Measurements from ENCODE around the gene COX7B2. TPM values are rescaled to one million over a fixed set of nuclear protein-coding genes. Genes with fewer than 3 reads are reported as not detected.

Gene COX7B2
- total RNA-seq, 1 experiment from 2014 or later = 4.7 TPM

- ChIA-PET POLR2A (ENCODE audit: unreplicated experiment) (no interaction called here), CTCF (no interaction called here)
- no peaks in the 10 kb centered on the region for H3K9me3 ChIP-seq (ENCODE audit: low read length)
- H3K27ac ChIP-seq (ENCODE audit: low read length) = no peak overlapping the region
- no peak overlapping the region for H3K4me2 ChIP-seq (ENCODE audit: low read length)
- no peaks in the 10 kb centered on the region for H3K36me3 ChIP-seq (ENCODE audit: low read depth, low read length)
- H2AFZ ChIP-seq (ENCODE audit: low read length) = no peak overlapping the region
- H3K4me3 ChIP-seq (ENCODE audit: low read length) = no peak overlapping the region
- no peaks in the 10 kb centered on the region for H3K79me2 ChIP-seq (ENCODE audit: low read length)
- ATAC-seq = no peak
- DNase-seq = no peak
- no peaks in the 10 kb centered on the region for H3K4me1 ChIP-seq (ENCODE audit: insufficient read depth, low read length)
- no peaks in the 10 kb centered on the region for H3K27me3 ChIP-seq (ENCODE audit: low read length)
- H3F3A ChIP-seq (ENCODE audit: low read length, unreplicated experiment) = no peaks in the 10 kb centered on the region
- H4K20me1 ChIP-seq (ENCODE audit: low read length) = no peaks in the 10 kb centered on the region
- no peak overlapping the region for H3K9ac ChIP-seq (ENCODE audit: low read length)
- TF ChIP-seq EZH2 (IDR thresholded peaks at IDR 0.05; ENCODE audit: low read length, unreplicated experiment) = no peak
- TF ChIP-seq CTCF (conservative IDR thresholded peaks at IDR 0.05; ENCODE audit: low read depth, low read length) = no peak
- TF ChIP-seq EZH2phosphoT487 (IDR thresholded peaks at IDR 0.05; ENCODE audit: borderline replicate concordance, low read length) = no peak
- no TSS peak for BruUV-seq (replicated peaks)
- intact Hi-C loops (cut with micrococcal nuclease) = no loop called here
- H3K9me2 ChIP-seq (replicated peaks; ENCODE audit: low read length) = no peaks in the 10 kb centered on the region
Observed at GRCh38 chr4:46804781-46805413, 104.1 kb downstream of the COX7B2 start.

GRCh38 chr4:46793036-46793435, 116.0 kb downstream of the COX7B2 start:
- Histone ChIP-seq H3K4me1 (ENCODE audit: insufficient read depth, low read length) (no peaks in the 10 kb centered on the region), H2AFZ (ENCODE audit: low read length) (no peak overlapping the region), H3K36me3 (ENCODE audit: low read depth, low read length) (no peaks in the 10 kb centered on the region), H3K9me3 (ENCODE audit: low read length) (no peaks in the 10 kb centered on the region), H3K27ac (ENCODE audit: low read length) (no peak overlapping the region), H3K9ac (ENCODE audit: low read length) (no peak overlapping the region), H3K27me3 (ENCODE audit: low read length) (no peaks in the 10 kb centered on the region), H4K20me1 (ENCODE audit: low read length) (no peaks in the 10 kb centered on the region), H3K9me2 (replicated peaks; ENCODE audit: low read length) (no peaks in the 10 kb centered on the region), H3F3A (ENCODE audit: low read length, unreplicated experiment) (no peaks in the 10 kb centered on the region), H3K4me3 (ENCODE audit: low read length) (no peak overlapping the region), H3K79me2 (ENCODE audit: low read length) (no peaks in the 10 kb centered on the region), H3K4me2 (ENCODE audit: low read length) (no peak overlapping the region)
- ChIA-PET POLR2A (ENCODE audit: unreplicated experiment) (no interaction called here), CTCF (no interaction called here)
- intact Hi-C loops (cut with micrococcal nuclease) = no loop called here
- ATAC-seq (no peak), DNase-seq (no peak)
- TF ChIP-seq CTCF (conservative IDR thresholded peaks at IDR 0.05; ENCODE audit: low read depth, low read length) (no peak), EZH2 (IDR thresholded peaks at IDR 0.05; ENCODE audit: low read length, unreplicated experiment) (no peak), EZH2phosphoT487 (IDR thresholded peaks at IDR 0.05; ENCODE audit: borderline replicate concordance, low read length) (no peak)
- no TSS peak for BruUV-seq (replicated peaks)

GRCh38 chr4:46781434-46782092, 127.5 kb downstream of the COX7B2 start:
- Histone ChIP-seq H3K4me2 (ENCODE audit: low read length) (no peak overlapping the region), H3K27me3 (ENCODE audit: low read length) (no peaks in the 10 kb centered on the region), H2AFZ (ENCODE audit: low read length) (no peak overlapping the region), H3K27ac (ENCODE audit: low read length) (no peak overlapping the region), H3K4me3 (ENCODE audit: low read length) (no peak overlapping the region), H3K9me3 (ENCODE audit: low read length) (no peaks in the 10 kb centered on the region), H3K4me1 (ENCODE audit: insufficient read depth, low read length) (no peaks in the 10 kb centered on the region), H4K20me1 (ENCODE audit: low read length) (no peaks in the 10 kb centered on the region), H3K9ac (ENCODE audit: low read length) (no peak overlapping the region), H3F3A (ENCODE audit: low read length, unreplicated experiment) (no peaks in the 10 kb centered on the region), H3K36me3 (ENCODE audit: low read depth, low read length) (no peaks in the 10 kb centered on the region), H3K79me2 (ENCODE audit: low read length) (no peaks in the 10 kb centered on the region), H3K9me2 (replicated peaks; ENCODE audit: low read length) (no peaks in the 10 kb centered on the region)
- no TSS peak for BruUV-seq (replicated peaks)
- POLR2A ChIA-PET (ENCODE audit: unreplicated experiment) = no interaction called here
- no peak for DNase-seq
- CTCF ChIA-PET = no interaction called here
- TF ChIP-seq EZH2 (IDR thresholded peaks at IDR 0.05; ENCODE audit: low read length, unreplicated experiment) (no peak), EZH2phosphoT487 (IDR thresholded peaks at IDR 0.05; ENCODE audit: borderline replicate concordance, low read length) (no peak), CTCF (conservative IDR thresholded peaks at IDR 0.05; ENCODE audit: low read depth, low read length) (no peak)
- intact Hi-C loops (cut with micrococcal nuclease) = no loop called here
- no peak for ATAC-seq
